NCI-H2227 treated with DMSO at 0.1 percent for 48 hours (cell line): ENCODE measurements around the gene ZGRF1.
A peak's percentile ranks its signal among the peaks of the same experiment; 100 is the strongest.
"Not testable (repeated sequence)": the region's sequence is repeated elsewhere in the genome, so short reads cannot be mapped to it uniquely, and the experiment has no call there.

Experiments used
- DNase-seq: peaks from one replicate; lab custom pipeline; 2025; lab: John Stamatoyannopoulos, UW

The ZGRF1 gene, protein sequence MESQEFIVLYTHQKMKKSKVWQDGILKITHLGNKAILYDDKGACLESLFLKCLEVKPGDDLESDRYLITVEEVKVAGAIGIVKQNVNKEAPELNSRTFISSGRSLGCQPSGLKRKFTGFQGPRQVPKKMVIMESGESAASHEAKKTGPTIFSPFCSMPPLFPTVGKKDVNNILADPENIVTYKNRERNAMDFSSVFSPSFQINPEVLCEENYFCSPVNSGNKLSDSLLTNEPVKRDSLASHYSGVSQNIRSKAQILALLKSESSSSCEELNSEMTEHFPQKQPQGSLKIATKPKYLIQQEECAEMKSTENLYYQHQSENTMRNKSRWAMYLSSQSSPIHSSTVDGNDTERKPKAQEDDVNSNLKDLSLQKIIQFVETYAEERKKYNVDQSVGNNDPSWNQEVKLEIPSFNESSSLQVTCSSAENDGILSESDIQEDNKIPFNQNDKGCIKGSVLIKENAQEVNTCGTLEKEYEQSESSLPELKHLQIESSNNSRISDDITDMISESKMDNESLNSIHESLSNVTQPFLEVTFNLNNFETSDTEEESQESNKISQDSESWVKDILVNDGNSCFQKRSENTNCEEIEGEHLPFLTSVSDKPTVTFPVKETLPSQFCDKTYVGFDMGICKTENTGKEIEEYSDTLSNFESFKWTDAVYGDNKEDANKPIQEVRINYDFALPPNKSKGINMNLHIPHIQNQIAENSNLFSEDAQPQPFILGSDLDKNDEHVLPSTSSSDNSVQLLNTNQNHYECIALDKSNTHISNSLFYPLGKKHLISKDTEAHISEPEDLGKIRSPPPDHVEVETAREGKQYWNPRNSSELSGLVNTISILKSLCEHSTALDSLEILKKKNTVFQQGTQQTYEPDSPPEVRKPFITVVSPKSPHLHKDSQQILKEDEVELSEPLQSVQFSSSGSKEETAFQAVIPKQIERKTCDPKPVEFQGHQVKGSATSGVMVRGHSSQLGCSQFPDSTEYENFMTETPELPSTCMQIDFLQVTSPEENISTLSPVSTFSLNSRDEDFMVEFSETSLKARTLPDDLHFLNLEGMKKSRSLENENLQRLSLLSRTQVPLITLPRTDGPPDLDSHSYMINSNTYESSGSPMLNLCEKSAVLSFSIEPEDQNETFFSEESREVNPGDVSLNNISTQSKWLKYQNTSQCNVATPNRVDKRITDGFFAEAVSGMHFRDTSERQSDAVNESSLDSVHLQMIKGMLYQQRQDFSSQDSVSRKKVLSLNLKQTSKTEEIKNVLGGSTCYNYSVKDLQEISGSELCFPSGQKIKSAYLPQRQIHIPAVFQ (N-terminal part only)

DNA sequence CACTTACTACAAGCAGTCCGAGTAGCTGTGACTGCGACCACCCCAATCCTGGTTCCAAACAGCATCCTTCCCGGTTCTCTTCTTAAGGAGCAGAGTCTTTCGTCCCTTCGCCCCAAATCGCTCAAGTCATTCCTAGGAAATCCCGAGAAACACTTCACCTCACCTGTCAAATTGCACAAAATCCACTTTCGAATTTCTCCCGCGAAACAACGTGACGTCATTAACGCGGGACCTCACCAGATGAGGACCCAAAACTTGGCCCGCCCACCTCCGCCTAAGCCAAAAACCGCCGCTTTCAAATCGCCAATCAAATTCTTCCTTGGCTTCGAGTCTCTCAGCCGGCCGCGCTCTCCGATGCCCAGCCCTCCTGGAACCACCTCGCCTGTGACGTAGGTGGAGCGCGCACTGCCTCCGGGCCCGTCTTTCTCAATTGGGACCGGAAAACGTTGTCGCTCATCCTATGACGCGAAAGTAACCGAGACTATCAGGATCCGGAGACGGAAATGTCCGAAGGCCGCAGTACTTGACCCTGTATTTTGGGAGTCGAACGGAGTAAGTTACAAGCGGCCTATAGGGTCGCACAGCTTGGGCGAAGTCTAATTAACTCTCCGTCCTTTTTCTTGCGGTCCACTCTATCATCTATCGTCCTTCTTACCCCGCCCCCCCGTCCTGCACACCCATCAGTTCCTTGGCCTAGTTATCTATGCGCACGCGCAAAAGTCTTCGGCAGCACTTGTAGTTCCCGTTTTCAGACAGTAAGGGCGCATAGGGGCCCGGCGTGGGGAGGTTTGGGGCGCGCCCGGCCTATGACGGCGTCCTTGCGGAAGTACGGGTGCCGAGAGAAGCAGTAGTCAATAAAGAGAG, at the start of gene ZGRF1, which contains the start of gene LARP7:
ZGRF1 (minus strand) TSS at position 222 of the 864 bp plus-strand sequence. CDS start 3,733 bp downstream, outside the sequence.
LARP7 (plus strand) TSS at position 456 of the 864 bp plus-strand sequence. CDS start 7,527 bp downstream, outside the sequence.
- peak; percentile 98 for DNase-seq

DNA sequence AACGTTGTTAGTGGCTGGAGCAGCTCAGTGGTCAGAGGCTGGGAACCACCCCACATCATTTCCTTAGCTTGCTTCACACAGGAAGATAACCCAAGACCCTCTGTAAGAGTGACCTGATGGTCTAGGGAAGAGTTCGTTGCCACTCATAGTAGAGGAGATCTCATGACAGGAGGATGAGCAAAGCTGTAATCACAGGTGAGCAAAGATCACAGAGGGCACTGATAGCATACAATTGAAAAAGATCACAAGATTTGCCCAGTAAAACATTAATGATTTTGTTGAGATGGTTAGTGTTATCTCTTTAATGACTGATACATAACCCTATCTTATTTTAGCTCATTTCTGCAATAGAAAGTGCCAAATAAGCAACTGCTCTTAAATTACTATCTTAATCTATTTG, 44.3 kb upstream of the ZGRF1 start:
- no peak for DNase-seq

GRCh38 chr4:112677519-112678091, 40.9 kb upstream of the ZGRF1 start:
- DNase-seq = no peak

DNA sequence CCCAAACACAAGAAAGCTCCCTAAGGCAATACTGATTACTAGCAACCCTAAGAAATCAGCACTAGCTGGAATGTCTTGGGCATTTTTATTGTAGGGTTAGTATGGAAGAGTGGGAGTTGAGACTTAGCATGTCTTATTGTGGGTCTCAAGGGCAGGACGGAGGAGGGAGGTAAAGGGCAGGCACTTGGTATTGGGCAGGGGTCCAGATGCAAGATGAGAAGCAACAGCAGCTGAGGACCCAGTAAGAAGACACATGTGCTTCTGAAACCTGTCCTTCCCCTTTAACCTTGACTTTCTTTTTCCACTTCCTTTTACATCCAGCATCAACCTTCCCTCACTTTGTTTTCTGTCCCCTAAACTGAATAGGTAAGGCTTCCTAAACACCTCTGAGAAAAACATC, 37.7 kb upstream of the ZGRF1 start:
- no peak for DNase-seq

DNA sequence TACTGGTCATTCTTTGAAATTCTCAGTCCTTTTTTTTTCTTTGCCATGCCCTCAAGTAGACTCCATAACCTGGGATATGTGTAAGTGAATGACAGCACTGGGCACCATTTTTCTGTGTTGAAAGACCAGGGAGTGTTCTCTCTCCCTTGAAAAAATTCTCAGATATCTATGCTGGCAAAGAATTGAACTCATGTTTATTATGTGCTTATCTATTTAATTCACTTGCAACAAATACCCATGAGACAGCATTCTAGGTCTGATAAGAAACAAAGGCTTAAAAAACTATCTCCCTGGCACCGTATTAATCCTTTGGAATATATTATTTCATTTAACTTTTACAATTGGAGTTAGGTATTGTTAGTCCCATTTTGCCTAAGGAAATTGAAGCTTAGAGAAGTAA, 37.0 kb upstream of the ZGRF1 start:
- no peak for DNase-seq

DNA sequence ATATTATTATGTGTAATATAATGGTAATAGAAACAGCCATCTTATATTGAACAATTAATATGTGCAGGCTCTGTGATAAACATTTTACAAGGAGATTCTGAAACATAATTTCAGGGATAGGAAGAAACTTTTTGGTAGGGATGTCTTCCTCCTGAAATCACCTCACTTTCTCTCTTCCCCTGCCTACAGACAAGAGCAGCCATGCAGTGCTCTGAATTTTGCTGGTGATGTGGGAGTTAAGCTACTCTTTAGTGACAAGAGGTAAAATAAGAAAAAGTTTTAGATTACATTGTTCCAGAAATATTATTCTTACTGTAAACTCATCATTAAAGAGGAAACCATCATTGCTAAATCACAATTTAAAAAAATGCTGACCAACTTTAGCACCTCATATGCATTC, 36.4 kb upstream of the ZGRF1 start:
- DNase-seq = no peak

GRCh38 chr4:112668131-112668530, 31.4 kb upstream of the ZGRF1 start:
- no peak for DNase-seq

- DNase-seq = no peak
Observed at GRCh38 chr4:112664611-112665010, 27.9 kb upstream of the ZGRF1 start.

DNA sequence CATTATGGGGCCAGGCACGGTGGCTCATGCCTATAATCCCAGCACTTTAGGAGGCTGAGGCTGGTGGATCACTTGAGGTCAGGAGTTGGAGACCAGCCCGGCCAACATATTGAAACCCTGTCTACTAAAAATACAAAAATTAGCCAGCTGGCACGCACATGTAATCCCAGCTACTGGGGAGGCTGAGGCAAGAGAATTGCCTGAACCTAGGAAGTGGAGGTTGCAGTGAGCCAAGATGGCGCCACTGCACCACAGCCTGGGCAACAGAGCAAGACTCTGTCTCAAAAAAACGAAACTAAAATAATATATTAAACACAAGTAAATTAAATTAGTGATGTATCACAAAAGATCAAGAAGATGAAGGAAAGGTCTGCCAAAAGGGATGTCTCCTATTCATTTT, 19.4 kb upstream of the ZGRF1 start:
- not testable (repeated sequence) for DNase-seq

DNA sequence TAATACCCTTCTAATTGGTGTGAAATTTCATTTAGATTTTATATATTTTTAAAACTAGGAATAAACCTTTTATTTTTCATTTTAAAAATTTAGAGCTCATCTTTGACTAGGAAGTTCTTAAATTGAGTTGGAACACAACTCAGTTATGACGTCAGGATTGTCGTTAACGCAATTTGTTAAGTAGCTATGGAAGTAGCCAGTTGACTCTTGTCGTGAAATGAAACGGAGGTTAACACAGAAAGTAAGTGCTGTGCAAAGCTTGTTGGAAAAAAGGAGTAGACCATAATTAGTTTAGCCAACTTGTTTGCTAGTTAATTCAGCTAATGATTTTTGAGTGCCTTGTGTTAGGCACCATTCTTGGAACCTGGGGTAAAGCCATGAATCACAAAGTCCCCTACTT, 18.6 kb upstream of the ZGRF1 start:
- DNase-seq = no peak

GRCh38 chr4:112652216-112652615, 15.5 kb upstream of the ZGRF1 start:
- no peak for DNase-seq

- no peak for DNase-seq
Observed at GRCh38 chr4:112651641-112652040, 14.9 kb upstream of the ZGRF1 start.

- no peak for DNase-seq
Observed at GRCh38 chr4:112650332-112650731, 13.6 kb upstream of the ZGRF1 start.

- no peak for DNase-seq
Observed at GRCh38 chr4:112649055-112649408, 12.3 kb upstream of the ZGRF1 start.

DNA sequence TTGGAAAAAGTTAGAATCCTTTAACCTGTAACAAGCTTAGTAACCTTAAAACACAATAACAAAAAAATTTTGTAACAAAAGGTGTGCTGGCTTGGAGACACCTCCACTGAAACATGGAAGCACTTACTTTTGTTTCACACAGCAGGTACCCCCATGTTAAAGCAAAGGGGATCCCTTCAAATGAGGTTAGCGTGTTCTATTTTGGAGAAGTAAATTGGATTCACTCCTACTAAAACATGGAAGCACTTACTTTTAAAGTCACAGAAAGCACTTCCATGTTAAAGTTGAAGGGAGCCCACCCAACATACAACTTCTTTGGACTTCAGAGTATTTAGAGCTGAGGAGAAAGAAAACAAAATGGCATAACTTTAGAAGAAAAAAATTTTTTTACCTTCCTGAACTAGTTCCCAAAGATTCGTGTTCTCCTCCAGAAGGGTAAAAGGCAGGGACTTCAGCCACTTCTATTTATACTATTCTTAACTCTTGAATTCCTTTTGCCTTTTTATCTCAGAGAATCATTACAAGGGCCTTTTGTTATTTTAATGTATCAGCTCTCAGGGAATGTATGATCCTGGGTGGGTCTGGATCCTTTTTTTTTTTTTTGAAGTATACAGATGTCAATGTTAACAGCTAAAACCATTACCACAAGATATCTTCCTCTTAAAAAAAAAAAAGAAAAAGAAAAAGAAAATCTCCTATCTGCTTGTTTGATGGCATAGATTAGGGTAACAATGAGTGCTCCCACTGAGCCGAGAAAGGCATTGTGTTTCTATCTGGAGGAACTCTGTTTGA, 11.8 kb upstream of the ZGRF1 start:
- no peak for DNase-seq

GRCh38 chr4:112647785-112648184, 11.1 kb upstream of the ZGRF1 start:
- DNase-seq = no peak

DNA sequence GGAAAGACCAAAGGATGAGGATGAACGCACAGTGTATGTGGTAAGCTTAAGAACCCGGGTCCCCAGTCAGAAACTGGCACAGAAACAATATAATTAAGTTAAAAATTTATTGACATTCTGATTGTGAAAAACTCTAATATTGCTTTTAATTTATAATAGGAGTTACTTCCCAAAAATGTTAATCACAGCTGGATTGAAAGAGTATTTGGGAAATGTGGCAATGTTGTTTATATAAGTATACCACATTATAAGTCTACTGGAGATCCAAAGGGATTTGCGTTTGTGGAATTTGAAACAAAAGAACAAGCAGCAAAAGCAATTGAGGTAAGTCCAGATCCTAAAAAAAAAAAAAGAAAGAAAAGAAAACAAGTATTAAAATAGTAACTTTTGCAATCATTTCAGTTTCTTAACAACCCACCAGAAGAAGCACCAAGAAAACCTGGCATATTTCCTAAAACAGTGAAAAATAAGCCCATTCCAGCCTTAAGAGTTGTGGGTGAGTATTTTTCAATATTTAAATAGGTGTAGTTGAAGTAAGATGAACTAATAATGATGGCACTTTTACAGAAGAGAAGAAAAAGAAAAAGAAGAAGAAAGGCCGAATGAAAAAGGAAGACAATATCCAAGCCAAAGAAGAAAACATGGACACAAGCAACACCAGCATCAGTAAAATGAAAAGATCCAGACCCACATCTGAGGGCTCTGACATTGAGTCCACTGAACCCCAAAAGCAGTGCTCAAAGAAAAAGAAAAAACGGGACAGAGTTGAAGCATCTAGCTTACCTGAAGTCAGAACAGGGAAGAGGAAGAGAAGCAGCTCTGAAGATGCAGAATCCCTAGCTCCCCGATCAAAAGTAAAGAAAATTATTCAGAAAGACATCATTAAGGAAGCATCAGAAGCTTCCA, 10.2 kb upstream of the ZGRF1 start:
- no peak for DNase-seq

- no peak for DNase-seq
Observed at GRCh38 chr4:112645541-112646329, 9.0 kb upstream of the ZGRF1 start.
